AG04450 (cell line): ENCODE measurements around the gene KCNH4. TPM values are rescaled to one million over a fixed set of nuclear protein-coding genes. Genes with fewer than 3 reads are reported as not detected.
"Not testable (repeated sequence)": the region's sequence is repeated elsewhere in the genome, so short reads cannot be mapped to it uniquely, and the experiment has no call there.

Source experiments
- CTCF ChIA-PET: fragments of 300-600, 350-600 bp; formaldehyde crosslinking; extraction: SDS; loops from one replicate; lab custom pipeline; 2022; ENCODE audit warnings: antibody characterized with exemption, inconsistent platforms; lab: Charles Lee
- POLR2A ChIA-PET: fragments of 350-600 bp; formaldehyde crosslinking; extraction: SDS; loops from one replicate; lab custom pipeline; 2021; ENCODE audit warnings: antibody characterized with exemption, inconsistent platforms; lab: Yijun Ruan, JAX
- DNase-seq: peaks from one replicate; pipeline ENCODE4 v3.0.0-alpha.2; 2011; ENCODE audit warnings: low read depth, low spot score
- H3K27ac ChIP-seq: one replicate; pipeline ENCODE4 v1.5.1; 2012; ENCODE audit warnings: low read depth, low read length, control low read depth
- H3K27me3 ChIP-seq: one replicate; pipeline ENCODE4 v1.6.0; 2012; ENCODE audit warnings: low read length; ENCODE audit not compliant: control insufficient read depth, insufficient read depth
- H3K4me3 ChIP-seq: 2 replicates; pipeline ENCODE4 v1.5.1; 2011; ENCODE audit warnings: mild to moderate bottlenecking, low read depth, low read length, control low read depth
- H3K9me3 ChIP-seq: 2 replicates; pipeline ENCODE4 v1.5.1; 2012; ENCODE audit warnings: low read length; ENCODE audit not compliant: control insufficient read depth, insufficient read depth
- polyA plus RNA-seq: library from polyadenylated mRNA; depleted of rRNA; stranded (reverse); fragments of >200 nt; gene quantifications from 2 replicates; pipeline ENCODE4 v1.2.3, GENCODE V29; 2011
- TF ChIP-seq, protein P1 (sequence below): IDR thresholded peaks from 2 replicates; pipeline ENCODE4 v1.5.1; 2011; ENCODE audit warnings: low read depth, low read length, control low read depth, inconsistent platforms

KCNH4 gene
- polyA plus RNA-seq, 1 experiment: 0.01 TPM

DNA sequence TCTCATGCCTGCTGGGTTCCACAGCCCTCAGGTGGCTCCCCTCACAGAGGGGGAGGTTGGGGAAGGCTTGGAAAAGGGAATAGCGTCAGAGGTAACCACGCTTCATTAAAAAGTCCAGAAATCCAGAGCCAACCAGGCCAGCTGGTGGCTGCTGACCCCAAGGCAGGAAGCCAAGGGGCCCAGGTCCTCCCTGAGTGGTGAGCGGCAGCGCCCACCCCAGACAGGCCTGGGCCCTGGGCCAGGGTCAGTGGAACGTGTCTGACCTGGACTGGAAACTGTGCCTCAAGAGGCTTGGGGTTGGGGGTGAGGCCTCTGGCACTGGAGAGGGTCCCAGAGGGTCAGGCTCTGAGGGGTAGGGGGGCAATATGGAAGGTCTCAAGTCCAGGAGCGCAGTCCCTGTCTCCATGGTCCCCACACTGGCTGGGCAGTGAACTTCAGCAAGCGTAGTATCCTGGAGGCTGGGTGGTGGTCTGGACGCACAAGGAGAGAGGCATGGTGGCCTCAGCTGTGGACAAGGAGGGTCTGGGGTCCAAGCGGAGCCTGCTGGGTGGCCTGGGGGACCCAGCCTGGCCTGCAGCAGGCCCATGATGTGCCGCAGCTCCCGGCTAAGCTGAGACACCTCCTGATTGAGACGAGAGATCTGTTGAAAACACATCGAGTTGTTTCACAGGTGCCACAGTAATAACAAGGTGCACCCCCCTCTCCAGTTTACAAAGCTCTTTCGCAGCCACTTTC lies 21.0 kb downstream of the KCNH4 start:
- CTCF ChIA-PET: no interaction called here
- POLR2A ChIA-PET: interaction anchor here (0.5 kb wide), 1 partner anchor 28 kb away, joined by 6 read pairs; no protein-coding TSS in a partner anchor
- TF ChIP-seq, protein P1, sequence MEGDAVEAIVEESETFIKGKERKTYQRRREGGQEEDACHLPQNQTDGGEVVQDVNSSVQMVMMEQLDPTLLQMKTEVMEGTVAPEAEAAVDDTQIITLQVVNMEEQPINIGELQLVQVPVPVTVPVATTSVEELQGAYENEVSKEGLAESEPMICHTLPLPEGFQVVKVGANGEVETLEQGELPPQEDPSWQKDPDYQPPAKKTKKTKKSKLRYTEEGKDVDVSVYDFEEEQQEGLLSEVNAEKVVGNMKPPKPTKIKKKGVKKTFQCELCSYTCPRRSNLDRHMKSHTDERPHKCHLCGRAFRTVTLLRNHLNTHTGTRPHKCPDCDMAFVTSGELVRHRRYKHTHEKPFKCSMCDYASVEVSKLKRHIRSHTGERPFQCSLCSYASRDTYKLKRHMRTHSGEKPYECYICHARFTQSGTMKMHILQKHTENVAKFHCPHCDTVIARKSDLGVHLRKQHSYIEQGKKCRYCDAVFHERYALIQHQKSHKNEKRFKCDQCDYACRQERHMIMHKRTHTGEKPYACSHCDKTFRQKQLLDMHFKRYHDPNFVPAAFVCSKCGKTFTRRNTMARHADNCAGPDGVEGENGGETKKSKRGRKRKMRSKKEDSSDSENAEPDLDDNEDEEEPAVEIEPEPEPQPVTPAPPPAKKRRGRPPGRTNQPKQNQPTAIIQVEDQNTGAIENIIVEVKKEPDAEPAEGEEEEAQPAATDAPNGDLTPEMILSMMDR: no peak
- no peaks in the 10 kb centered on the region; the same call in 1 of the 2 replicates for H3K9me3 ChIP-seq
- no peak overlapping the region for H3K4me3 ChIP-seq
- H3K27ac ChIP-seq: no peak overlapping the region
- no peak for DNase-seq
- H3K27me3 ChIP-seq: peaks cover 2% of the 10 kb centered on the region

DNA sequence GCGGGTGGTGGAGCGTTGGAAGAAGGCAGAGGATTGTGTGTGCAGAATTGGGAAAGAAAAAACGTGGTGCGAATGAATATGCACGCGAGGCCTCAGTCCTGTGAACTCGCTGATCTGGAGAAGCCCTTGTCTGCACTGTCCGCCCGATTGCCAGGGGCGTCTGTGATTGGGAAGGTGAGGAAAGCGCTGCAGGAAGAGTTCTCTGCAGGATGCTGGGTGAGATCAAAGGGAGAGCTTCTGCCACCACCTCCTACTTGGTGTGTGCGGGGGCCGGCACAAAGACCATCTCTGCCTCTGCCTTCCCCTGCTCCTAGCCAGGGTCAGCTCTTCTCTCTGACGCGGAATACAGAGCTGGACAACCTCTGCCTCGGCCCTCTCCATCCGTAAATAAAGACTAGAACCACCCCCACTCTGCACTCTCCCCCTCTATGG lies 25.3 kb downstream of the KCNH4 start:
- no peaks in the 10 kb centered on the region; the same call in 1 of the 2 replicates for H3K9me3 ChIP-seq
- DNase-seq: no peak
- TF ChIP-seq, protein P1: no peak
- H3K4me3 ChIP-seq: peak overlapping the region; percentile 56
- H3K27ac ChIP-seq: no peak overlapping the region
- POLR2A ChIA-PET: no interaction called here
- peaks cover 2% of the 10 kb centered on the region for H3K27me3 ChIP-seq
- CTCF ChIA-PET: interaction anchor here (0.6 to 0.7 kb wide), 2 partner anchors 27 to 83 kb away, joined by 3 to 4 read pairs; no protein-coding TSS in a partner anchor

DNA sequence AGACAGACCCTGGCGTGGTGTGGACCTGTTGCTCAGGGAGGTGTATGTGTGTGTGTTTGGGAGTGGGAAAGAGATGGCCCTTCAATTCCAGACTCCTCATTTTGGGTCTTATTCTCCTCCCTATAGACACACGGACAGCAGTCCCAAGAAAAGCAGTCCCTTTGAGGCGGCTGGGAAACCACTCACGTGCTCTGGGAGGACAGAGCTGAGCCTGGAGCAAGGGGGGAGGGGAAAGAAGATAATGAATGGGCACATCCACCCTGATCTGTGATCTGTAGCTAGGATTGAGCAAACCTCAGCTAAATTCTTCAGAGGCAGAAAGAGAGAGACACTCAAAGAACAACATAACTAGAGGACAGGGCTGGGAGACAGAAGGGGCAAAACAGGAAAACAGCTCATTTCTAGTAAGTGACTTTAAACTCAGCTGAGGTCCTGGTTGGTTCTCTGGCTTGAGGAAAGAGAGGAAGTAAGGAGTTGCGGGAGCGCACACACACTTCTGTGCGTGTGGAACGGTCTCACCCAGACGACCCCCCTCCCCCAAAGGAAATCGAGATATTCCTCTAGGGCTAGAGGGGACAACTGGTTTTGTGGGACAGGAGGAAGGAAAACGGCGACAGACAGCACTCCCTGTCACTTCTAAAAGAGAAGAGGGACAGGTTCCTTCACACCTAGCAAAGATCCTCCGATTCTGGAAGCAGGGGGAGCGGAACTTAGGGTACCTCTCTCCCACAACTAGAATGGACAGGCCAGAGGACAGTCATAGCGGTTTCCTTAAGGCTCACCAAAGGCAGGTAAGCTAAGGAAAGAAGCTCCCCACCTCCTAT lies 26.8 kb downstream of the KCNH4 start:
- ChIA-PET POLR2A (interaction anchor here (0.6 to 1.6 kb wide), 3 partner anchors 12 to 151 kb away, joined by 3 to 9 read pairs (median 4); no protein-coding TSS in a partner anchor), CTCF (interaction anchor here (1.1 kb wide), 1 partner anchor 11 kb away, joined by 5 read pairs; no protein-coding TSS in a partner anchor)
- Histone ChIP-seq H3K27ac (peak overlapping the region; percentile 57), H3K4me3 (peak overlapping the region; percentile 99), H3K9me3 (no peaks in the 10 kb centered on the region; the same call in 1 of the 2 replicates), H3K27me3 (no peaks in the 10 kb centered on the region)
- TF ChIP-seq, protein P1: no peak
- no peak for DNase-seq

DNA sequence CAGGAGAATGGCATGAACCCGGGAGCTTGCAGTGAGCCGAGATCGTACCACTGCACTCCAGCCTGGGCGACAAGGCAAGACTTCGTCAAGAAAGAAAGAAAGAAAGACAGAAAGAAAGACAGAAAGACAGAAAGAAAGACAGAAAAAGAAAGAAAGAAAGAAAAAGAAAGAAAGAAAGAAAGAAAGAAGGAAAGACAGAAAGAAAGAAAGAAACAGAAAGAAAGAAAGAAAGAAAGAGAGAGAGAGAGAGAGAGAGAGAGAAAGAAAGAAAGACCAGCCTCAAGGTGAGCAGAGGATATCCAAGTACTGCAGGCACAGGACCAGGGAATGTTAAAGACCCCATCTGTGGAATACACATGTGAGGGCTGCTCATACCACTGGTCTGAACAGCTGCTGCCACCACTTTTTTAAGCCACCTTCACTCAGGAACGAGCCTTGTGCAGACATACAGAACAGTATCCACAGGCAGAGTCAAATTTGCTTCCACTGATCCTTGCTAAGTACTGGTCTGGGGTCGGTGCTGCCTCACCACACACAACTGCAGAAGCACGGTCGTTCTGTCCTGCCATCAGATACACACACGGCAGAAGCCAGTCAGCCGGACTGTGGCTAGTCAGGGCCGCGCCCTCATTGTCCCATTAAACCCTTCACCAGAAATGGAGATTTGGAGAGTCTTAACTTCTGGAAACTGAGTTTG lies 33.9 kb downstream of the KCNH4 start:
- ChIA-PET POLR2A (interaction anchor here (0.7 kb wide), 2 partner anchors 123 to 135 kb away, joined by 5 to 6 read pairs; no protein-coding TSS in a partner anchor), CTCF (no interaction called here)
- DNase-seq: no peak
- TF ChIP-seq, protein P1: no peak
- no peak overlapping the region for H3K4me3 ChIP-seq
- no peak overlapping the region for H3K27ac ChIP-seq
- no peaks in the 10 kb centered on the region for H3K9me3 ChIP-seq
- H3K27me3 ChIP-seq: no peaks in the 10 kb centered on the region

DNA sequence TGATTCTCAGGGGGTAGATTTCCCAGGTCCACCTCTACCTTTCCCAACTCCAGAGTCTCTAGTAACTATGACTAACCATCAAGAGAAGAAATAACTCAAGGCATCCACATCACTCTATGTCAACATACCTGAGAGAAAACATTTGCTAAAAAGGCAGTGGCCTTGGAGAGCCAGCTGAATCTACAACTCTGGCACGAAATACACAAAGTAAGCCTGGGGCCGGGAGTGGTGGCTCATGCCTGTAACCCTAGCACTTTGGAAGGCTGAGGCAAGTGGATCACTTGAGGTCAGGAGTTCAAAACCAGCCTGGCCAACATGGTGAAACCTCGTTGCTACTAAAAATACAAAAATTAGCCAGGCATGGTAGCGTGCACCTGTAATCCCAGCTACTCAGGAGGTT lies 37.8 kb downstream of the KCNH4 start:
- H3K27me3 ChIP-seq, DNase-seq, H3K9me3 ChIP-seq, H3K4me3 ChIP-seq: not testable (repeated sequence)
- CTCF ChIA-PET: interaction anchor here (0.9 to 2.4 kb wide), 2 partner anchors 10 to 384 kb away, joined by 3 to 5 read pairs; no protein-coding TSS in a partner anchor
- POLR2A ChIA-PET: interaction anchor here (1.5 kb wide), 1 partner anchor 11 kb away, joined by 9 read pairs; no protein-coding TSS in a partner anchor
- H3K27ac ChIP-seq: peak overlapping the region; percentile 53
